ENCODE results near the gene INHBE.
"Not testable (repeated sequence)": the region's sequence is repeated elsewhere in the genome, so short reads cannot be mapped to it uniquely, and the experiment has no call there.

Gene INHBE

GRCh38 chr12:57444337-57444736 lies 10.8 kb upstream of the INHBE start:
- CTCF ChIA-PET = interaction anchor here (0.5 to 1.6 kb wide), 3 partner anchors 9 to 162 kb away, joined by 8 to 12 read pairs (median 8); partner anchors contain the start of gene INHBE
- H3K4me3 ChIP-seq (ENCODE audit: low read depth, low read length); H3K27ac ChIP-seq (ENCODE audit: extremely low read depth, low read depth, low read length); H3K4me1 ChIP-seq (ENCODE audit: control insufficient read depth, insufficient read depth, low read length); H3K36me3 ChIP-seq (ENCODE audit: control insufficient read depth in 2 of 2, insufficient read depth in 1 of 2, low read length in 2 of 2); POLR2A ChIA-PET; H3K9me3 ChIP-seq (ENCODE audit: control insufficient read depth, insufficient read depth, low read depth, low read length): not testable (repeated sequence)
- TF ChIP-seq PRDM10 (tag by site-specific recombination; IDR thresholded peaks at IDR 0.05) = peak; percentile 77

GRCh38 chr12:57444744-57445143 lies 10.4 kb upstream of the INHBE start:
- H3K4me1 ChIP-seq (ENCODE audit: control insufficient read depth, insufficient read depth, low read length) = no peaks in the 10 kb centered on the region
- no peak for TF ChIP-seq ZBTB7A (tag by site-specific recombination; IDR thresholded peaks at IDR 0.05; ENCODE audit: low read depth)
- TF ChIP-seq PRDM10 (tag by site-specific recombination; IDR thresholded peaks at IDR 0.05) = 0 out of 2 replicates have a peak, but pooled peaks have one; percentile 2
- TF ChIP-seq ZNF121 (tag by site-specific recombination; IDR thresholded peaks at IDR 0.05) = peak; percentile 81
- no peaks in the 10 kb centered on the region for H3K9me3 ChIP-seq (ENCODE audit: control insufficient read depth, insufficient read depth, low read depth, low read length)
- no peak overlapping the region for H3K27ac ChIP-seq (ENCODE audit: extremely low read depth, low read depth, low read length)
- CTCF ChIA-PET = interaction anchor here (0.6 to 1.6 kb wide), 3 partner anchors 8 to 168 kb away, joined by 4 to 12 read pairs (median 8); partner anchors contain the start of gene INHBE
- no peaks in the 10 kb centered on the region for H3K36me3 ChIP-seq (ENCODE audit: control insufficient read depth in 2 of 2, insufficient read depth in 1 of 2, low read length in 2 of 2)
- H3K4me3 ChIP-seq (ENCODE audit: low read depth, low read length) = no peak overlapping the region
- POLR2A ChIA-PET = no interaction called here

GRCh38 chr12:57446292-57446960 lies 8.7 kb upstream of the INHBE start:
- ChIA-PET POLR2A (no interaction called here), CTCF (interaction anchor here (0.6 to 2.4 kb wide), 6 partner anchors 10 to 270 kb away, joined by 3 to 14 read pairs (median 4); partner anchors contain the start of gene GLI1)
- Histone ChIP-seq H3K9me3 (ENCODE audit: control insufficient read depth, insufficient read depth, low read depth, low read length) (no peaks in the 10 kb centered on the region), H3K4me1 (ENCODE audit: control insufficient read depth, insufficient read depth, low read length) (no peaks in the 10 kb centered on the region), H3K4me3 (ENCODE audit: low read depth, low read length) (no peak overlapping the region), H3K36me3 (ENCODE audit: control insufficient read depth in 2 of 2, insufficient read depth in 1 of 2, low read length in 2 of 2) (no peaks in the 10 kb centered on the region), H3K27ac (ENCODE audit: extremely low read depth, low read depth, low read length) (no peak overlapping the region)
- no peak for TF ChIP-seq ZBTB10 (tag by site-specific recombination; IDR thresholded peaks at IDR 0.05)
- TF ChIP-seq ZNF202 (tag by site-specific recombination; IDR thresholded peaks at IDR 0.05; ENCODE audit: borderline replicate concordance) = no peak; the same call in 1 of the 2 replicates
- no peak for TF ChIP-seq ZNF670 (tag by site-specific recombination; IDR thresholded peaks at IDR 0.05; ENCODE audit: low read depth)
- peak; percentile 95 for TF ChIP-seq ZNF426 (tag by site-specific recombination; IDR thresholded peaks at IDR 0.05)
- TF ChIP-seq ZXDB (tag by site-specific recombination; IDR thresholded peaks at IDR 0.05) = peak; percentile 63
- no peak for TF ChIP-seq KLF9 (tag by site-specific recombination; IDR thresholded peaks at IDR 0.05; ENCODE audit: low read depth)
- no peak for TF ChIP-seq ELK4 (IDR thresholded peaks at IDR 0.05; ENCODE audit: borderline replicate concordance, low read depth, low read length)
- TF ChIP-seq ZNF660 (tag by site-specific recombination; IDR thresholded peaks at IDR 0.05) = no peak
- no peak for TF ChIP-seq ZNF16 (tag by site-specific recombination; IDR thresholded peaks at IDR 0.05; ENCODE audit: low read depth)
- TF ChIP-seq ZNF521 (tag by site-specific recombination; IDR thresholded peaks at IDR 0.05) = no peak
- TF ChIP-seq ZNF544 (tag by site-specific recombination; IDR thresholded peaks at IDR 0.05) = no peak
- TF ChIP-seq ZNF777 (tag by site-specific recombination; IDR thresholded peaks at IDR 0.05; ENCODE audit: borderline replicate concordance) = no peak
- TF ChIP-seq TRIM28 (IDR thresholded peaks at IDR 0.05; ENCODE audit: borderline replicate concordance, low read length) = no peak
- TF ChIP-seq ZNF175 (tag by site-specific recombination; IDR thresholded peaks at IDR 0.05) = no peak
- TF ChIP-seq ZNF510 (tag by site-specific recombination; IDR thresholded peaks at IDR 0.05; ENCODE audit: insufficient replicate concordance) = no peak
- TF ChIP-seq ZNF677 (tag by site-specific recombination; IDR thresholded peaks at IDR 0.05) = no peak

Data from HEK293 (cell line).